ENCODE data around the gene HNRNPA0.

HNRNPA0 gene

GRCh38 chr5:137728048-137728447 lies 26.1 kb downstream of the HNRNPA0 start:
- no peak for ATAC-seq
- TF ChIP-seq TSHZ2 (CRISPR knock-in tag; IDR thresholded peaks at IDR 0.05): no peak
- TF ChIP-seq POU6F1 (CRISPR knock-in tag; IDR thresholded peaks at IDR 0.05; ENCODE audit: borderline replicate concordance, low read depth): no peak
- TF ChIP-seq, protein P1, sequence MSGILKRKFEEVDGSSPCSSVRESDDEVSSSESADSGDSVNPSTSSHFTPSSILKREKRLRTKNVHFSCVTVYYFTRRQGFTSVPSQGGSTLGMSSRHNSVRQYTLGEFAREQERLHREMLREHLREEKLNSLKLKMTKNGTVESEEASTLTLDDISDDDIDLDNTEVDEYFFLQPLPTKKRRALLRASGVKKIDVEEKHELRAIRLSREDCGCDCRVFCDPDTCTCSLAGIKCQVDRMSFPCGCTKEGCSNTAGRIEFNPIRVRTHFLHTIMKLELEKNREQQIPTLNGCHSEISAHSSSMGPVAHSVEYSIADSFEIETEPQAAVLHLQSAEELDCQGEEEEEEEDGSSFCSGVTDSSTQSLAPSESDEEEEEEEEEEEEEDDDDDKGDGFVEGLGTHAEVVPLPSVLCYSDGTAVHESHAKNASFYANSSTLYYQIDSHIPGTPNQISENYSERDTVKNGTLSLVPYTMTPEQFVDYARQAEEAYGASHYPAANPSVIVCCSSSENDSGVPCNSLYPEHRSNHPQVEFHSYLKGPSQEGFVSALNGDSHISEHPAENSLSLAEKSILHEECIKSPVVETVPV (CRISPR knock-in tag; IDR thresholded peaks at IDR 0.05): no peak
- no peak for TF ChIP-seq SNAI2 (CRISPR knock-in tag; IDR thresholded peaks at IDR 0.05)
- no peak for TF ChIP-seq OSR1 (CRISPR knock-in tag; IDR thresholded peaks at IDR 0.05)
- no peak for TF ChIP-seq ZC3H10 (CRISPR knock-in tag; IDR thresholded peaks at IDR 0.05)
- no peak for TF ChIP-seq TCF4 (CRISPR knock-in tag; IDR thresholded peaks at IDR 0.05; ENCODE audit: borderline replicate concordance)
- TF ChIP-seq ISL1 (CRISPR knock-in tag; IDR thresholded peaks at IDR 0.05): no peak
- TF ChIP-seq ZNF70 (CRISPR knock-in tag; IDR thresholded peaks at IDR 0.05): no peak
- no peak for TF ChIP-seq PATZ1 (CRISPR knock-in tag; IDR thresholded peaks at IDR 0.05; ENCODE audit: borderline replicate concordance)
- no peak for TF ChIP-seq ZNF565 (CRISPR knock-in tag; conservative IDR thresholded peaks at IDR 0.05; ENCODE audit: low read depth)
- no peak for TF ChIP-seq GLIS3 (CRISPR knock-in tag; IDR thresholded peaks at IDR 0.05)
- no peak for TF ChIP-seq TOX (CRISPR knock-in tag; IDR thresholded peaks at IDR 0.05; ENCODE audit: borderline replicate concordance)
- no peak for TF ChIP-seq ZNF8 (CRISPR knock-in tag; IDR thresholded peaks at IDR 0.05)

- no peak for ATAC-seq
- no peak for TF ChIP-seq ZNF70 (CRISPR knock-in tag; IDR thresholded peaks at IDR 0.05)
- TF ChIP-seq ZC3H10 (CRISPR knock-in tag; IDR thresholded peaks at IDR 0.05): no peak
- TF ChIP-seq ZNF8 (CRISPR knock-in tag; IDR thresholded peaks at IDR 0.05): no peak
- no peak for TF ChIP-seq CSDC2 (CRISPR knock-in tag; IDR thresholded peaks at IDR 0.05)
- no peak for TF ChIP-seq ARNTL (CRISPR knock-in tag; IDR thresholded peaks at IDR 0.05; ENCODE audit: borderline replicate concordance, low read depth)
- TF ChIP-seq ESRRG (CRISPR knock-in tag; IDR thresholded peaks at IDR 0.05): no peak
- TF ChIP-seq, protein P1 (CRISPR knock-in tag; IDR thresholded peaks at IDR 0.05): no peak
- TF ChIP-seq, protein P2, sequence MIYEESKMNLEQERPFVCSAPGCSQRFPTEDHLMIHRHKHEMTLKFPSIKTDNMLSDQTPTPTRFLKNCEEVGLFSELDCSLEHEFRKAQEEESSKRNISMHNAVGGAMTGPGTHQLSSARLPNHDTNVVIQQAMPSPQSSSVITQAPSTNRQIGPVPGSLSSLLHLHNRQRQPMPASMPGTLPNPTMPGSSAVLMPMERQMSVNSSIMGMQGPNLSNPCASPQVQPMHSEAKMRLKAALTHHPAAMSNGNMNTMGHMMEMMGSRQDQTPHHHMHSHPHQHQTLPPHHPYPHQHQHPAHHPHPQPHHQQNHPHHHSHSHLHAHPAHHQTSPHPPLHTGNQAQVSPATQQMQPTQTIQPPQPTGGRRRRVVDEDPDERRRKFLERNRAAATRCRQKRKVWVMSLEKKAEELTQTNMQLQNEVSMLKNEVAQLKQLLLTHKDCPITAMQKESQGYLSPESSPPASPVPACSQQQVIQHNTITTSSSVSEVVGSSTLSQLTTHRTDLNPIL (CRISPR knock-in tag; IDR thresholded peaks at IDR 0.05; ENCODE audit: low read depth): no peak
- no peak for TF ChIP-seq TCF4 (CRISPR knock-in tag; IDR thresholded peaks at IDR 0.05; ENCODE audit: borderline replicate concordance)
- TF ChIP-seq POU6F1 (CRISPR knock-in tag; IDR thresholded peaks at IDR 0.05; ENCODE audit: borderline replicate concordance, low read depth): no peak
- TF ChIP-seq ZFP3 (CRISPR knock-in tag; IDR thresholded peaks at IDR 0.05): no peak
- no peak for TF ChIP-seq ISL1 (CRISPR knock-in tag; IDR thresholded peaks at IDR 0.05)
- no peak for TF ChIP-seq RARB (CRISPR knock-in tag; IDR thresholded peaks at IDR 0.05)
- no peak for TF ChIP-seq PATZ1 (CRISPR knock-in tag; IDR thresholded peaks at IDR 0.05; ENCODE audit: borderline replicate concordance)
- TF ChIP-seq GLIS3 (CRISPR knock-in tag; IDR thresholded peaks at IDR 0.05): no peak
- TF ChIP-seq ZNF565 (CRISPR knock-in tag; conservative IDR thresholded peaks at IDR 0.05; ENCODE audit: low read depth): no peak
- no peak for TF ChIP-seq BACH2 (CRISPR knock-in tag; IDR thresholded peaks at IDR 0.05; ENCODE audit: borderline replicate concordance)
These were observed 26.5 kb downstream of the HNRNPA0 start for GRCh38 chr5:137727623-137728022.
